MM.1S (cell line): ENCODE measurements around the gene P2RY12.

Experiments used
- DNase-seq: peaks from one replicate; pipeline ENCODE4 v3.0.0-alpha.2; 2015
- H2AFZ ChIP-seq: fragments of 300-600 bp; sonication (generic); 2 replicates; pipeline ENCODE4 v1.6.0; 2016; ENCODE audit warnings: antibody characterized with exemption, low read length
- H3F3A ChIP-seq: fragments of 300-600 bp; sonication (generic); 2 replicates; pipeline ENCODE4 v1.6.1; 2016; ENCODE audit warnings: mild to moderate bottlenecking, antibody characterized with exemption, low read length, moderate library complexity, mixed read lengths; ENCODE audit not compliant: insufficient read depth
- H3K27ac ChIP-seq: fragments of 300-600 bp; sonication (generic); 2 replicates; pipeline ENCODE4 v1.5.1; 2016; ENCODE audit warnings: mild to moderate bottlenecking, low read length
- H3K27me3 ChIP-seq: fragments of 300-600 bp; sonication (generic); replicated peaks from 2 replicates; pipeline ENCODE4 v1.6.0; 2016; ENCODE audit warnings: low read length; ENCODE audit not compliant: insufficient read depth
- H3K36me3 ChIP-seq: fragments of 300-600 bp; sonication (generic); replicated peaks from 2 replicates; pipeline ENCODE4 v1.6.1; 2016; ENCODE audit warnings: mild to moderate bottlenecking, low read length, mixed read lengths; ENCODE audit not compliant: insufficient read depth
- H3K4me1 ChIP-seq: fragments of 300-600 bp; sonication (generic); 2 replicates; pipeline ENCODE4 v1.6.1; 2016; ENCODE audit warnings: low read length, mixed read lengths
- H3K4me2 ChIP-seq: fragments of 300-600 bp; sonication (generic); 2 replicates; pipeline ENCODE4 v1.6.0; 2016; ENCODE audit warnings: low read depth, low read length
- H3K4me3 ChIP-seq: fragments of 300-600 bp; sonication (generic); 2 replicates; pipeline ENCODE4 v1.5.1; 2016; ENCODE audit warnings: low read length, mixed read lengths
- H3K79me2 ChIP-seq: fragments of 300-600 bp; sonication (generic); 2 replicates; pipeline ENCODE4 v1.6.1; 2016; ENCODE audit warnings: mixed run types, low read length, mixed read lengths
- H3K9ac ChIP-seq: fragments of 300-600 bp; sonication (generic); 2 replicates; pipeline ENCODE4 v1.6.1; 2016; ENCODE audit warnings: low read length, mixed read lengths
- H3K9me2 ChIP-seq: fragments of 300-600 bp; sonication (generic); replicated peaks from 2 replicates; pipeline ENCODE4 v1.6.1; 2016; ENCODE audit warnings: mild to moderate bottlenecking, low read length, mixed read lengths; ENCODE audit not compliant: insufficient read depth
- H3K9me3 ChIP-seq: fragments of 300-600 bp; sonication (generic); replicated peaks from 2 replicates; pipeline ENCODE4 v1.6.1; 2016; ENCODE audit warnings: mild to moderate bottlenecking, low read length, mixed read lengths; ENCODE audit not compliant: insufficient read depth
- H4K20me1 ChIP-seq: fragments of 300-600 bp; sonication (generic); 2 replicates; pipeline ENCODE4 v1.6.1; 2016; ENCODE audit warnings: mild to moderate bottlenecking, low read length, moderate library complexity, mixed read lengths; ENCODE audit not compliant: insufficient read depth
- CTCF ChIP-seq: fragments of 300-600 bp; sonication (generic); IDR thresholded peaks from 2 replicates; pipeline ENCODE4 v1.5.1; 2016; ENCODE audit warnings: antibody characterized with exemption, low read length, mixed read lengths
- EZH2 ChIP-seq: fragments of 300-600 bp; sonication (generic); optimal IDR thresholded peaks from 2 replicates; pipeline ENCODE3; 2017; ENCODE audit warnings: low read depth, mild to moderate bottlenecking, antibody characterized with exemption, low read length, mixed read lengths
- EZH2phosphoT487 ChIP-seq: fragments of 300-600 bp; sonication (generic); IDR thresholded peaks from 2 replicates; pipeline ENCODE4 v1.6.1; 2018; ENCODE audit warnings: antibody characterized with exemption, low read length

The P2RY12 gene

GRCh38 chr3:151312972-151313371 is 71.6 kb downstream of the P2RY12 start:
- Histone ChIP-seq H3K36me3 (no peaks in the 10 kb centered on the region), H3K27ac (no peak overlapping the region), H3K4me2 (no peak overlapping the region), H3K9me2 (no peaks in the 10 kb centered on the region), H3K9me3 (no peaks in the 10 kb centered on the region), H3K9ac (no peak overlapping the region), H3K79me2 (no peaks in the 10 kb centered on the region), H3K4me1 (no peaks in the 10 kb centered on the region), H2AFZ (no peak overlapping the region), H3F3A (no peaks in the 10 kb centered on the region), H3K4me3 (no peak overlapping the region), H3K27me3 (no peaks in the 10 kb centered on the region), H4K20me1 (no peaks in the 10 kb centered on the region)
- no peak for DNase-seq
- TF ChIP-seq EZH2phosphoT487: no peak

GRCh38 chr3:151309566-151309965 is 75.0 kb downstream of the P2RY12 start:
- Histone ChIP-seq H3K9me2 (no peaks in the 10 kb centered on the region), H3K9me3 (no peaks in the 10 kb centered on the region), H3K36me3 (no peaks in the 10 kb centered on the region), H3K27ac (no peak overlapping the region), H3K27me3 (no peaks in the 10 kb centered on the region), H4K20me1 (no peaks in the 10 kb centered on the region), H3K79me2 (no peaks in the 10 kb centered on the region), H3K4me1 (peaks cover 11% of the 10 kb centered on the region), H3F3A (no peaks in the 10 kb centered on the region), H3K4me2 (no peak overlapping the region), H3K4me3 (no peak overlapping the region), H2AFZ (no peak overlapping the region), H3K9ac (no peak overlapping the region)
- TF ChIP-seq CTCF: no peak
- TF ChIP-seq EZH2: no peak
- TF ChIP-seq EZH2phosphoT487: no peak
- DNase-seq: no peak

GRCh38 chr3:151307583-151308488 is 76.7 kb downstream of the P2RY12 start:
- TF ChIP-seq CTCF (no peak), EZH2phosphoT487 (no peak), EZH2 (no peak)
- Histone ChIP-seq H3K27ac (no peak overlapping the region), H3K27me3 (no peaks in the 10 kb centered on the region), H3K9me3 (no peaks in the 10 kb centered on the region), H3K4me2 (no peak overlapping the region), H3K9me2 (no peaks in the 10 kb centered on the region), H3F3A (no peaks in the 10 kb centered on the region), H4K20me1 (no peaks in the 10 kb centered on the region), H3K36me3 (no peaks in the 10 kb centered on the region), H2AFZ (no peak overlapping the region), H3K4me1 (peaks cover 11% of the 10 kb centered on the region), H3K9ac (no peak overlapping the region), H3K79me2 (no peaks in the 10 kb centered on the region), H3K4me3 (no peak overlapping the region)
- DNase-seq: no peak

GRCh38 chr3:151307131-151307530 is 77.4 kb downstream of the P2RY12 start:
- H3F3A ChIP-seq: no peaks in the 10 kb centered on the region
- H3K79me2 ChIP-seq: no peaks in the 10 kb centered on the region
- H4K20me1 ChIP-seq: no peaks in the 10 kb centered on the region
- no peak for DNase-seq
- no peak overlapping the region for H3K4me3 ChIP-seq
- no peak overlapping the region for H3K4me2 ChIP-seq
- H3K9ac ChIP-seq: no peak overlapping the region
- H3K27ac ChIP-seq: no peak overlapping the region
- H2AFZ ChIP-seq: no peak overlapping the region
- no peaks in the 10 kb centered on the region for H3K9me3 ChIP-seq
- H3K4me1 ChIP-seq: peaks cover 11% of the 10 kb centered on the region
- no peak for TF ChIP-seq EZH2phosphoT487
- TF ChIP-seq CTCF: no peak
- no peak for TF ChIP-seq EZH2
- no peaks in the 10 kb centered on the region for H3K27me3 ChIP-seq
- H3K9me2 ChIP-seq: no peaks in the 10 kb centered on the region
- no peaks in the 10 kb centered on the region for H3K36me3 ChIP-seq
